HG03064 (cell line): ENCODE results near the gene IFFO2.

Source experiments
- ATAC-seq: cut with Tn5 transposase; IDR thresholded peaks from one replicate; pipeline ENCODE4 v1.9.1; 2021; ENCODE audit warnings: low read depth; ENCODE audit not compliant: unreplicated experiment

IFFO2 gene

GRCh38 chr1:18861082-18861481 lies 95.4 kb downstream of the IFFO2 start:
- ATAC-seq = no peak

- ATAC-seq = no peak
Measured at GRCh38 chr1:18859560-18859959, 96.9 kb downstream of the IFFO2 start, which contains the start of gene TAS1R2. TAS1R2 (minus strand) TSS chr1:18859660; CDS start chr1:18859660, 0 bp downstream.

- ATAC-seq = no peak
Measured at GRCh38 chr1:18858070-18858688, 98.3 kb downstream of the IFFO2 start.

GRCh38 chr1:18856435-18856834 lies 100.0 kb downstream of the IFFO2 start:
- no peak for ATAC-seq

GRCh38 chr1:18855573-18855972 lies 100.9 kb downstream of the IFFO2 start:
- ATAC-seq = no peak

GRCh38 chr1:18854331-18855025 lies 102.0 kb downstream of the IFFO2 start:
- no peak for ATAC-seq
